Measurements from ENCODE around the gene ZNF365.

ZNF365 gene

DNA sequence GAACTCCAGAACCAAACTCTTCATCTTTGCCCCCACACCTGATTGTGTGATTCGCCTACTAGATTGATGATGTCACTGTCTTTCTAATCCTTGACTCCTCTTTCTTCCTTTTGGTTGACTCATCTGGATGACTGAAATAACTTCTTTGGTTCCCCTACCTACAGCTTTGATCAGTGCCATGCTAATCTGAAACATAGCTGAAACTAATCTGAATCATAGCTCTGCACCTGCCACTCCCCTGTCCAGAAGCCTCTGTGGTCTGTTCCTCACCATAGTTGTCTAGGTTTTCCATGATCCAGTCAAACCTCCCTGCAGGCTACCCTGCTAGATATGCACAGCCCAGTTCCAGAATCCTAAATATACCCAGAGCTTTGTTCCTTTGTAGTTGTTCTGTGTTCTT, 51.9 kb downstream of the ZNF365 start:
- H3K27ac ChIP-seq (ENCODE audit: low read length), result no peak overlapping the region
- no peak overlapping the region for H3K9ac ChIP-seq (ENCODE audit: low read depth, low read length)
- no peaks in the 10 kb centered on the region for H3K9me3 ChIP-seq (ENCODE audit: insufficient read depth, low read length, severe bottlenecking)
- H4K20me1 ChIP-seq (ENCODE audit: insufficient read depth, low read length), result no peaks in the 10 kb centered on the region
- ATAC-seq (ENCODE audit: insufficient read depth, low read depth), result no peak
- H3K4me3 ChIP-seq (ENCODE audit: low read depth in 1 of 2, low read length in 2 of 2), result no peak overlapping the region
- H3K36me3 ChIP-seq (ENCODE audit: insufficient read depth, low read length), result no peaks in the 10 kb centered on the region
- TF ChIP-seq, protein P1, sequence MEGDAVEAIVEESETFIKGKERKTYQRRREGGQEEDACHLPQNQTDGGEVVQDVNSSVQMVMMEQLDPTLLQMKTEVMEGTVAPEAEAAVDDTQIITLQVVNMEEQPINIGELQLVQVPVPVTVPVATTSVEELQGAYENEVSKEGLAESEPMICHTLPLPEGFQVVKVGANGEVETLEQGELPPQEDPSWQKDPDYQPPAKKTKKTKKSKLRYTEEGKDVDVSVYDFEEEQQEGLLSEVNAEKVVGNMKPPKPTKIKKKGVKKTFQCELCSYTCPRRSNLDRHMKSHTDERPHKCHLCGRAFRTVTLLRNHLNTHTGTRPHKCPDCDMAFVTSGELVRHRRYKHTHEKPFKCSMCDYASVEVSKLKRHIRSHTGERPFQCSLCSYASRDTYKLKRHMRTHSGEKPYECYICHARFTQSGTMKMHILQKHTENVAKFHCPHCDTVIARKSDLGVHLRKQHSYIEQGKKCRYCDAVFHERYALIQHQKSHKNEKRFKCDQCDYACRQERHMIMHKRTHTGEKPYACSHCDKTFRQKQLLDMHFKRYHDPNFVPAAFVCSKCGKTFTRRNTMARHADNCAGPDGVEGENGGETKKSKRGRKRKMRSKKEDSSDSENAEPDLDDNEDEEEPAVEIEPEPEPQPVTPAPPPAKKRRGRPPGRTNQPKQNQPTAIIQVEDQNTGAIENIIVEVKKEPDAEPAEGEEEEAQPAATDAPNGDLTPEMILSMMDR (IDR thresholded peaks at IDR 0.05; ENCODE audit: borderline replicate concordance, extremely low read depth, low read length, poor library complexity, severe bottlenecking), result no peak
- no peak for TF ChIP-seq EZH2 (IDR thresholded peaks at IDR 0.05; ENCODE audit: borderline replicate concordance, low read depth, low read length, severe bottlenecking)
- no peak for DNase-seq
- no peak overlapping the region for H2AFZ ChIP-seq (ENCODE audit: low read depth, low read length)
- H3K27me3 ChIP-seq (ENCODE audit: insufficient read depth, low read length, poor library complexity), result no peaks in the 10 kb centered on the region
- H3K79me2 ChIP-seq (ENCODE audit: insufficient read depth, low read length), result no peaks in the 10 kb centered on the region
- no peaks in the 10 kb centered on the region for H3K4me1 ChIP-seq (ENCODE audit: insufficient read depth, low read length)
- no peak overlapping the region for H3K4me2 ChIP-seq (ENCODE audit: insufficient read depth, low read length)

DNA sequence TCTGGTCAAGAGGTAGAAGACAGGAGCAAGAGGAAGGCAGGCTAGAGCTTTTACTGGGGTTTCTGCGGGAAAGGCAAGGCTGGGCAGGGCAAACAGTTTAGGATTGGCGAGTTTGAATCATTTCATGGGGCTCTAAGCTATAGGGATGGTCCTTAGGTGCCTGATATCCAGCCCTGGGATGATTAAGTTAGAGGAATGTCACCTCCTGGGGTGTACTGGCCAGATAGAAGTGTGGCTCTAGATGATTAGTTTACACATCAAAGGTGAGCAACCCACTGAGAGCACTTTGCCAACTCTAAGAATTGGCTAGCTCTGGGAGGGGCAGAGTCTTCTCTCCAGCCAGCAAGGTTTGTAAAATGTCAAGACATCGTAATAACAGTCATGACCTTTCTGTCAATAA, 52.4 kb downstream of the ZNF365 start:
- no peaks in the 10 kb centered on the region for H3K36me3 ChIP-seq (ENCODE audit: insufficient read depth, low read length)
- no peaks in the 10 kb centered on the region for H3K4me1 ChIP-seq (ENCODE audit: insufficient read depth, low read length)
- ATAC-seq (ENCODE audit: insufficient read depth, low read depth), result no peak
- H3K4me2 ChIP-seq (ENCODE audit: insufficient read depth, low read length), result no peak overlapping the region
- H2AFZ ChIP-seq (ENCODE audit: low read depth, low read length), result no peak overlapping the region
- no peaks in the 10 kb centered on the region for H3K27me3 ChIP-seq (ENCODE audit: insufficient read depth, low read length, poor library complexity)
- no peaks in the 10 kb centered on the region for H3K79me2 ChIP-seq (ENCODE audit: insufficient read depth, low read length)
- no peak overlapping the region for H3K27ac ChIP-seq (ENCODE audit: low read length)
- TF ChIP-seq EZH2 (IDR thresholded peaks at IDR 0.05; ENCODE audit: borderline replicate concordance, low read depth, low read length, severe bottlenecking), result no peak
- TF ChIP-seq, protein P1 (IDR thresholded peaks at IDR 0.05; ENCODE audit: borderline replicate concordance, extremely low read depth, low read length, poor library complexity, severe bottlenecking), result no peak
- no peak overlapping the region for H3K4me3 ChIP-seq (ENCODE audit: low read depth in 1 of 2, low read length in 2 of 2)
- DNase-seq, result no peak
- no peak overlapping the region for H3K9ac ChIP-seq (ENCODE audit: low read depth, low read length)
- no peaks in the 10 kb centered on the region for H4K20me1 ChIP-seq (ENCODE audit: insufficient read depth, low read length)
- no peaks in the 10 kb centered on the region for H3K9me3 ChIP-seq (ENCODE audit: insufficient read depth, low read length, severe bottlenecking)

DNA sequence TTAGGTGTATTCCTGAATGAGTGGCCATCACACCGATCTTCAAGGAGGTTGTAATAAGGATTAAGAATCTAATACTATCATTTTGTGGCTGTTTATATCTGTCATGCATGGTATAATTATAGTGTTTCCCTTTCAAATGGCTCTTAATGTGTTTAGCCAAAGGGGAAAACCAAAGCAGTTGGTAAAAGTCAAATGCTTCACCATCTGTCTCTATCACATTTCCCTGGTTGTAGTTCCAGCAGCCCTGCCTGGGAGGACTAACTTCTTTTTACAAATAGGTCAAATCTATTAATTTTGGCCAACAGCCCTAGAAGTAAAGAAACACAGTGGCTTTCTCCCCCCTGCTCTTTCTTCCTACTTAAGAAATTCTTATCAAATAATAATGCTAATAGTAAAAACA, 56.7 kb downstream of the ZNF365 start:
- no peaks in the 10 kb centered on the region for H4K20me1 ChIP-seq (ENCODE audit: insufficient read depth, low read length)
- no peak overlapping the region for H3K4me2 ChIP-seq (ENCODE audit: insufficient read depth, low read length)
- H3K4me3 ChIP-seq (ENCODE audit: low read depth in 1 of 2, low read length in 2 of 2), result no peak overlapping the region
- H3K9ac ChIP-seq (ENCODE audit: low read depth, low read length), result no peak overlapping the region
- no peaks in the 10 kb centered on the region for H3K9me3 ChIP-seq (ENCODE audit: insufficient read depth, low read length, severe bottlenecking)
- no peaks in the 10 kb centered on the region for H3K79me2 ChIP-seq (ENCODE audit: insufficient read depth, low read length)
- TF ChIP-seq, protein P1 (IDR thresholded peaks at IDR 0.05; ENCODE audit: borderline replicate concordance, extremely low read depth, low read length, poor library complexity, severe bottlenecking), result no peak
- TF ChIP-seq EZH2 (IDR thresholded peaks at IDR 0.05; ENCODE audit: borderline replicate concordance, low read depth, low read length, severe bottlenecking), result no peak
- ATAC-seq (ENCODE audit: insufficient read depth, low read depth) (no peak), DNase-seq (no peak)
- no peaks in the 10 kb centered on the region for H3K27me3 ChIP-seq (ENCODE audit: insufficient read depth, low read length, poor library complexity)
- no peaks in the 10 kb centered on the region for H3K36me3 ChIP-seq (ENCODE audit: insufficient read depth, low read length)
- no peak overlapping the region for H3K27ac ChIP-seq (ENCODE audit: low read length)
- no peak overlapping the region for H2AFZ ChIP-seq (ENCODE audit: low read depth, low read length)
- no peaks in the 10 kb centered on the region for H3K4me1 ChIP-seq (ENCODE audit: insufficient read depth, low read length)

DNA sequence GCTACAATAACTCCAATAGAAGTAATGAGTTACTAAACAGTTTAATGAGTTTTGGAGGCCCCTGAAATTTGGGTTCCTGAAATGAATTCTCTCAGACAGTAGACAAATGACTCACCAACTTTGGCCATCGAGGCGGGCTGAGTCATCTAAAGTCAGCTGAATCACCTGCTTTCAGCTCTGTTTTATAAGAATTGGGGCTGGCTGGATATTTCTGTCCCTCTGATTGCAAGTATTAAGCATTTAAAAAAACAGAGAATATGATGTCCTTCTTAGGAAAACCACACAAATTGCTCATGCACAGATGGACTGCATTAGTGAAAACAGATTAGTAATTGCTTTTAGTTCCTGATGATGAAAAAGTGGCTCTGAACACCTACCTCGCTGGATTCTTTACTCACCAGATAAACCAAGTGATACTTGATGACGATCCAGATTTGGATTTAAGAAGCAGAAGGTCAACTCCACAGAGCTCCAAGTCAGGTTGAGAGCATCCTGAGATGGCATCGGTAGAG, 59.1 kb downstream of the ZNF365 start:
- no peak for ATAC-seq (ENCODE audit: insufficient read depth, low read depth)
- no peak overlapping the region for H3K4me3 ChIP-seq (ENCODE audit: low read depth in 1 of 2, low read length in 2 of 2)
- H3K27ac ChIP-seq (ENCODE audit: low read length), result no peak overlapping the region
- no peak overlapping the region for H3K9ac ChIP-seq (ENCODE audit: low read depth, low read length)
- no peaks in the 10 kb centered on the region for H4K20me1 ChIP-seq (ENCODE audit: insufficient read depth, low read length)
- H3K27me3 ChIP-seq (ENCODE audit: insufficient read depth, low read length, poor library complexity), result no peaks in the 10 kb centered on the region
- H2AFZ ChIP-seq (ENCODE audit: low read depth, low read length), result no peak overlapping the region
- H3K4me1 ChIP-seq (ENCODE audit: insufficient read depth, low read length), result no peaks in the 10 kb centered on the region
- no peak for TF ChIP-seq EZH2 (IDR thresholded peaks at IDR 0.05; ENCODE audit: borderline replicate concordance, low read depth, low read length, severe bottlenecking)
- TF ChIP-seq, protein P1 (IDR thresholded peaks at IDR 0.05; ENCODE audit: borderline replicate concordance, extremely low read depth, low read length, poor library complexity, severe bottlenecking), result no peak
- DNase-seq, result no peak
- no peak overlapping the region for H3K4me2 ChIP-seq (ENCODE audit: insufficient read depth, low read length)
- H3K36me3 ChIP-seq (ENCODE audit: insufficient read depth, low read length), result no peaks in the 10 kb centered on the region
- no peaks in the 10 kb centered on the region for H3K9me3 ChIP-seq (ENCODE audit: insufficient read depth, low read length, severe bottlenecking)
- H3K79me2 ChIP-seq (ENCODE audit: insufficient read depth, low read length), result no peaks in the 10 kb centered on the region

Measured in DND-41 (cell line).